Activated CD8-positive, alpha-beta T cell treated with anti-CD3 and anti-CD28 coated beads for 36 hours (primary cell): ENCODE results near the gene KRT85. TPM values are rescaled to one million over a fixed set of nuclear protein-coding genes. Genes with fewer than 3 reads are reported as not detected.
"Not testable (repeated sequence)": the region's sequence is repeated elsewhere in the genome, so short reads cannot be mapped to it uniquely, and the experiment has no call there.

ENCODE experiments used
- ATAC-seq: fragments of 200-7000 bp; cut with Tn5 transposase; one replicate; pipeline ENCODE4 v1.10.0; 2021; ENCODE audit warnings: mild to moderate bottlenecking, moderate library complexity
- CTCF ChIA-PET: fragments of 350-600 bp; sonication (Branson Sonifier 250); formaldehyde crosslinking; loops from one replicate; lab custom pipeline; 2021; ENCODE audit warnings: antibody characterized with exemption; lab: Charles Lee
- POLR2A ChIA-PET: fragments of 350-600 bp; sonication (Branson Sonifier 250); formaldehyde crosslinking; loops from one replicate; lab custom pipeline; 2021; ENCODE audit warnings: antibody characterized with exemption; lab: Charles Lee
- DNase-seq: peaks from one replicate; pipeline ENCODE4 v3.0.0-alpha.2; 2020
- H3K27ac Mint-ChIP-seq: one replicate; pipeline ENCODE4 v1.8.0; 2021; ENCODE audit warnings: mild to moderate bottlenecking, mixed read lengths
- H3K27me3 Mint-ChIP-seq: one replicate; pipeline ENCODE4 v1.8.0; 2021; ENCODE audit warnings: mixed read lengths
- H3K36me3 Mint-ChIP-seq: one replicate; pipeline ENCODE4 v1.8.0; 2021; ENCODE audit warnings: low read depth, mixed read lengths
- H3K4me1 Mint-ChIP-seq: one replicate; pipeline ENCODE4 v1.8.0; 2021; ENCODE audit warnings: low read depth, mixed read lengths
- H3K4me3 Mint-ChIP-seq: one replicate; pipeline ENCODE4 v1.8.0; 2021; ENCODE audit warnings: mild to moderate bottlenecking, moderate library complexity, mixed read lengths
- H3K9me3 Mint-ChIP-seq: one replicate; pipeline ENCODE4 v1.8.0; 2021; ENCODE audit warnings: mixed read lengths
- intact Hi-C: fragments of 100-400 bp; cut with micrococcal nuclease; formaldehyde crosslinking; loops from one replicate; pipeline ENCODE4 v1.10.0; 2022
- total RNA-seq, 2 experiments: library from RNA; stranded (reverse); gene quantifications; one replicate each; pipeline ENCODE4 v1.2.3, GENCODE V29; 2021
- TF ChIP-seq, protein P1 (sequence below): fragments of 200-600 bp; IDR thresholded peaks from one replicate; pipeline ENCODE4 v1.8.0; 2022; ENCODE audit warnings: antibody characterized with exemption, mild to moderate bottlenecking

The KRT85 gene
- total RNA-seq, 2 experiments from 2014 or later: not detected

DNA sequence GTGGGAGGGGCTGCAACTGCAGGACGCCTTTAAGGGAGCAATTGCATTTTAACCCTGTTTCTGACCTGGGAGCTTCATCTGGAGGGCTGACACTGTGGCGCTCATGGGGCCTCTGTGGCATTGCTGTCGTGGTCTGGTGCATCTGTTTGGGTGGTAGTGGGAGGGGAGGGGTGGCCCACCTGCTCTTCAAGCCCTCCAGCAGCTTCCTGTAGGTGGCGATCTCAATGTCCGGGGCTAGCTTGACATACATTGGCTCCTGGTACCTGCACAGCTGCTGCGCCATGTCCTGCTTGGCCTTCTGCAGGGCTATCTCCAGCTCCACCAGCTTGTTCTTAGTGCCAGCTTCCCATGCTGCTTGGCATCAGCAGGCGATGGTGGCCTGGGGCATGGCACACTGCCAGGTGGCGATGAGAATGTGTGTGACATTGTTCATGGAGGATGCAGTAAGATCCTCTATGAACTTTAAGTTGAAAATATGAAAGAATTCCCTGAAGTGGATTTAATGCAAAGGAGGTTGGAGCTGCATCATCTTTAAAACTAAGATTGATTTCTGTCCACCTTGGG lies 46.6 kb upstream of the KRT85 start:
- TF ChIP-seq, protein P1, sequence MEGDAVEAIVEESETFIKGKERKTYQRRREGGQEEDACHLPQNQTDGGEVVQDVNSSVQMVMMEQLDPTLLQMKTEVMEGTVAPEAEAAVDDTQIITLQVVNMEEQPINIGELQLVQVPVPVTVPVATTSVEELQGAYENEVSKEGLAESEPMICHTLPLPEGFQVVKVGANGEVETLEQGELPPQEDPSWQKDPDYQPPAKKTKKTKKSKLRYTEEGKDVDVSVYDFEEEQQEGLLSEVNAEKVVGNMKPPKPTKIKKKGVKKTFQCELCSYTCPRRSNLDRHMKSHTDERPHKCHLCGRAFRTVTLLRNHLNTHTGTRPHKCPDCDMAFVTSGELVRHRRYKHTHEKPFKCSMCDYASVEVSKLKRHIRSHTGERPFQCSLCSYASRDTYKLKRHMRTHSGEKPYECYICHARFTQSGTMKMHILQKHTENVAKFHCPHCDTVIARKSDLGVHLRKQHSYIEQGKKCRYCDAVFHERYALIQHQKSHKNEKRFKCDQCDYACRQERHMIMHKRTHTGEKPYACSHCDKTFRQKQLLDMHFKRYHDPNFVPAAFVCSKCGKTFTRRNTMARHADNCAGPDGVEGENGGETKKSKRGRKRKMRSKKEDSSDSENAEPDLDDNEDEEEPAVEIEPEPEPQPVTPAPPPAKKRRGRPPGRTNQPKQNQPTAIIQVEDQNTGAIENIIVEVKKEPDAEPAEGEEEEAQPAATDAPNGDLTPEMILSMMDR: no peak
- H3K4me3 Mint-ChIP-seq: no peak overlapping the region
- ChIA-PET CTCF (no interaction called here), POLR2A (interaction anchor here (1.8 kb wide), 1 partner anchor 15 kb away, joined by 3 read pairs; no protein-coding TSS in a partner anchor)
- DNase-seq (no peak), ATAC-seq (no peak)
- no peaks in the 10 kb centered on the region for H3K4me1 Mint-ChIP-seq
- intact Hi-C loops: no loop called here
- H3K36me3 Mint-ChIP-seq: no peaks in the 10 kb centered on the region
- peaks cover 3% of the 10 kb centered on the region for H3K27me3 Mint-ChIP-seq
- no peak overlapping the region for H3K27ac Mint-ChIP-seq
- H3K9me3 Mint-ChIP-seq: no peaks in the 10 kb centered on the region

DNA sequence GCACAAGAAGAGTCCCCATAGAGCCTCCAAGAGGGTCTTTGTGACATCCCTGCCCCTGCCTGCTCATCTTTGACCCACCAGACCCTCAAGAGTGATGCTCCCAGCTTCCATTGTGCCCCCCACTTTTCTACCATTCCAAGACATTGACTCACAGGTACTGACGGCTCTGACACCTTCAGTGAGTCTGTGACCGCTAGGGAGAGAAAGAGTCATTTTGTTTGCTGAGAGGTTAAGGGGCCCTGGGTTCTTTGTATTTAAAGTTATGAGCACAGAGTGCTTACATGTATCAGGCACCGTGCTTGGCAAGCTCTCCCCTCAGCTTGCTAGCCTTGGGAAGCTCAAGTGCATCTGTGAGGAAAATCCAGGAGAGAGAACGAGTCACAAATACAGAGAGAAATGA lies 45.9 kb upstream of the KRT85 start:
- Mint-ChIP-seq H3K9me3 (no peaks in the 10 kb centered on the region), H3K27me3 (peaks cover 3% of the 10 kb centered on the region), H3K4me1 (no peaks in the 10 kb centered on the region), H3K27ac (no peak overlapping the region), H3K36me3 (no peaks in the 10 kb centered on the region), H3K4me3 (no peak overlapping the region)
- TF ChIP-seq, protein P1: no peak
- ChIA-PET CTCF (no interaction called here), POLR2A (interaction anchor here (1.8 kb wide), 1 partner anchor 14 kb away, joined by 3 read pairs; no protein-coding TSS in a partner anchor)
- no peak for DNase-seq
- intact Hi-C loops: no loop called here
- no peak for ATAC-seq

DNA sequence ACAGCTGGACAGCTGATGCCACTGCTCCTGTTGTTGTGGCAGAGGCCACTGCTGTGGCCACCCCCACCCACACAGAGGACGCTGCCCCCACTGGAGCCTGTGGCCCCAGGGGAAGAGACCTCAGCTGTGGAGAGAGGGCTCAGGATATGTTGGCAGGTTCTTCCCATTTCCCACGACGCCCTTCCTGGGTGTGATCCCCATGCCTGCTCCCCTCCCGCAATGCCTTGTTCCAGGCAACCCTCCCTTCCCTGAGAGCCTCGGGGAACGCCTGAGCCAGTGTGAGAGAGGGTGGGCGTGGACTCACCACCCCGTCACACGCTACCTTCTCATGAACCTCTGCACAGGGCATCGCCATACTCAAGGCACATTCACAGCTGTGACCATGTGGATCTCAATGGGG lies 44.5 kb upstream of the KRT85 start:
- intact Hi-C loops: no loop called here

DNA sequence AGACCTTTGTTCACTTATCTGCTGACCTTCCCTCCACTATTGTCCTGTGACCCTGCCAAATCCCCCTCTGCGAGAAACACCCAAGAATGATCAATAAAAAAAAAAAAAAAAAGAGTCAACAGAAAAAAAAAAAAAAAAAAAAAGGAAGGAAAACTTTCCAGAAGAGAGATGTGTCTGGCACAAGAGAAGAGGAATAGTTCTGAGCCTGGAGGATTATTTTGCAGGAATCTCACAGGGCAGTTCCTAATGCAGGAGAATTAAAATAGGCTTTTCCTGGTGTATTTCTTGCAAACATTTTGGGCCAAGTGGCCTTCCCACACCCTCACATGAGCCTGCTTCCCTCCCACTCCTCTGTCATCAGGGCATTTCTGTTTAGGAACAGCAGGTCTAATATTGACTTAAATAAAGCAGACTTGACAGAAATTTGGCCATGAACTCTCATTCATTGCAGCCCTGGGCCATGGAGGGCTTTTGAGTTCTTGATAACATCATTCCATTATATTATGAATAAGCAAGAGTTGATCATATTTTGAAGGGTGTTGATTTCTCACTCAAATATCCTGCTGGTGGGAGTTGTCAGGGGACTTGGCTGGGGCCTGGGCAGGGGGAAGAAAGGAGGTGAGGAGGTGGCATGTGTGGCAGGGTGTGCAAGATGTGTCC lies 43.4 kb upstream of the KRT85 start:
- intact Hi-C loops, DNase-seq, H3K27ac Mint-ChIP-seq, ATAC-seq, H3K9me3 Mint-ChIP-seq, H3K4me1 Mint-ChIP-seq, H3K4me3 Mint-ChIP-seq, CTCF ChIA-PET, H3K36me3 Mint-ChIP-seq, POLR2A ChIA-PET, H3K27me3 Mint-ChIP-seq: not testable (repeated sequence)

More for the DNA sequence above, 44.5 kb upstream of the KRT85 start:
- Mint-ChIP-seq H3K27ac (no peak overlapping the region), H3K27me3 (peaks cover 3% of the 10 kb centered on the region), H3K4me3 (no peak overlapping the region), H3K36me3 (no peaks in the 10 kb centered on the region), H3K4me1 (no peaks in the 10 kb centered on the region), H3K9me3 (no peaks in the 10 kb centered on the region)
- TF ChIP-seq, protein P1: no peak
- ATAC-seq (no peak), DNase-seq (no peak)
- POLR2A ChIA-PET: interaction anchor here (1.8 kb wide), 1 partner anchor 13 kb away, joined by 3 read pairs; no protein-coding TSS in a partner anchor
- CTCF ChIA-PET: interaction anchor here (1.4 kb wide), 1 partner anchor 468 kb away, joined by 4 read pairs; no protein-coding TSS in a partner anchor

DNA sequence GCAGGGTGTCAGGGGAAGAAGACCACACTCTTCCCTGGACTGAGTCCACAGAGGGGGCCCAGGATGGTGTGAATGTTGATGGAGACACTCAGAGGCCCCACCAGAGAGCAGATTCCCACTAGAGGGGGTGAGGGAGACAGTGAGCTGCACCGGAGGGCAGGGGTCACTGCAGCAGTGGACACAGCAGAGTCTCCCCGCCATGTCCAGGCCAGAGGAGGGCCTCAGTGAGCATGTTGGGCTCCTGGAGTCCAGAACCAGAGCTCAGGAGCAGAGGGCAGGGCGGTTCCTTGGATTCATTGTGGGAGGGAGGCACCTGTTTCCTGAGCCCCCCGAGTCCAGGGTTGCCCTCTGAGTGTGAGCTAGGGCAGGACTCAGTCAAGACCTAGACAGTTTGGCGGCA lies 40.6 kb upstream of the KRT85 start:
- Mint-ChIP-seq H3K9me3 (no peaks in the 10 kb centered on the region), H3K27me3 (no peaks in the 10 kb centered on the region), H3K27ac (no peak overlapping the region), H3K4me3 (no peak overlapping the region), H3K4me1 (no peaks in the 10 kb centered on the region), H3K36me3 (no peaks in the 10 kb centered on the region)
- intact Hi-C loops: no loop called here
- TF ChIP-seq, protein P1: no peak
- ATAC-seq (no peak), DNase-seq (no peak)
- ChIA-PET CTCF (no interaction called here), POLR2A (no interaction called here)
